GM12872 (cell line): ENCODE results near the gene SYT5.

Experiments used
- CTCF ChIP-seq: IDR thresholded peaks from 3 replicates; pipeline ENCODE4 v1.5.1; 2011; ENCODE audit warnings: low read depth, mild to moderate bottlenecking, low read length, moderate library complexity; ENCODE audit not compliant: insufficient read depth

SYT5 gene

GRCh38 chr19:55137915-55138314 is 42.2 kb downstream of the SYT5 start:
- TF ChIP-seq CTCF, result no peak

GRCh38 chr19:55136399-55137102 is 43.5 kb downstream of the SYT5 start:
- TF ChIP-seq CTCF, result no peak

- TF ChIP-seq CTCF, result no peak
Observed at GRCh38 chr19:55134736-55135135, 45.4 kb downstream of the SYT5 start.

- TF ChIP-seq CTCF, result no peak
Observed at GRCh38 chr19:55133639-55134444, 46.2 kb downstream of the SYT5 start.

- TF ChIP-seq CTCF, result peak; percentile 39; the same call in 2 of the 3 replicates
Observed at GRCh38 chr19:55132453-55133129, 47.5 kb downstream of the SYT5 start.

GRCh38 chr19:55131421-55131820 is 48.7 kb downstream of the SYT5 start:
- no peak for TF ChIP-seq CTCF
